ENCODE data around the gene ITSN1. TPM values are rescaled to one million over a fixed set of nuclear protein-coding genes. Genes with fewer than 3 reads are reported as not detected.

The ITSN1 gene
- total RNA-seq, 1 donor from 2014 or later, result 4.8 TPM

DNA sequence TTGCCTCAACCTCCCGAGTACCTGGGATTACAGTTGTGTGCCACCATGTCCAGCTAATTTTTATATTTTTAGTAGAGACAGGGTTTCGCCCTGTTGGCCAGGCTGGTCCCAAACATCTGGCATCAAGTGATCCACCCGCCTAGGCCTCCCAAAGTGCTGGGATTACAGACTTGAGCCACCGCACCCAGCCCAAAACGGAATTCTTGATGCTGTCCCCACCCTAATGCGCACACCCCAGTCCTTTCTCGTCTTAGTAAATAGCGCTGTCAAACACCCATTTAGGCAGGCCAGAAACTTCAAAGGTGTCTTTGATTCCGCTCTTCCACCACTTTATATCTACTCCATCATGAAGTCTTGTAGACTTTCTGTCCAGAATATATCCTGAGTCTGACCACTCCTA, 35.1 kb downstream of the ITSN1 start:
- Mint-ChIP-seq H3K27ac (no peak overlapping the region), H3K4me1 (no peaks in the 10 kb centered on the region), H3K27me3 (peaks cover 5% of the 10 kb centered on the region), H3K36me3 (ENCODE audit: low read depth) (no peaks in the 10 kb centered on the region), H3K4me3 (no peak overlapping the region), H3K9me3 (no peaks in the 10 kb centered on the region)
- no peak for DNase-seq
- intact Hi-C loops (cut with micrococcal nuclease), result no loop called here

DNA sequence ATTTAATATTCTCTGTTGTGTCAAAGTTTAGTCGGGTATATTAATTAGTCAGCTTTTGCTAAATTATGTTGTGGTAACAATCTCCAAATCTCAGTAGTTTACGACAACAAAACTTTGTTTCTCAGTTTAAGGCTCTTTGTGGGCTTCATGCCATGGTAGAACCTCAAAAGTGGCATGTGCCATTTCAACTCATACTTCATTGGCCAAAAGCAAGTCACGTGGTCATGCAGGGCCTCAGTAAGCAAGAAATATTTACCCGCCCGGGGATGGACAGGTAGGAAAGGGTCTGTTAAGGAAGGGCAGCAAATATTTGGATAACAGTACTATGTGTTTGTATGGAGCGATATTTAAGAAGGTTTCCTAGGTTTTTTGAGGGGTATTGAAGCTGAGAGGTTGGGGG, 38.6 kb downstream of the ITSN1 start:
- H3K9me3 Mint-ChIP-seq, result no peaks in the 10 kb centered on the region
- H3K4me3 Mint-ChIP-seq, result no peak overlapping the region
- peaks cover 13% of the 10 kb centered on the region for H3K27me3 Mint-ChIP-seq
- H3K27ac Mint-ChIP-seq, result no peak overlapping the region
- H3K4me1 Mint-ChIP-seq, result no peaks in the 10 kb centered on the region
- intact Hi-C loops (cut with micrococcal nuclease), result no loop called here
- no peaks in the 10 kb centered on the region for H3K36me3 Mint-ChIP-seq (ENCODE audit: low read depth)
- DNase-seq, result no peak

- H3K27ac Mint-ChIP-seq, result no peak overlapping the region
These were observed 40.8 kb downstream of the ITSN1 start for GRCh38 chr21:33682992-33683627.

DNA sequence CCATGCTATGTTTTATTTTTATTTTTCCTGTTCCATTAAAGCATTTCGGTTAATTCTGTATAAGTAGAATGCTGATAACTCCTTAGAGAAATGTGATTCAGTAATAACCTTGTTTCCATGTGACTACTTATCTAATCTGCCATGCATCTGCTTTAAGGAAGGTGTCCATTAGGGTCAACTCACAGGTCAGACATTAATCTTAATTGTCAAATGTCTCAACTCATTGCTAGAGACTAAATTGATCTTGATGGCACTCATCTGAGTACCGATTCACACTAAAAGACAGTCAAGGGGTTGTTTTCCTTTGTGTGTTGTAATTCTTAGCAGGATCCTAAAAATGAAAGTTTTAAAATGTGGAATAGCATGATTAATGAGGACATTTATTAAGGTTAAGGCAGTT, 41.8 kb downstream of the ITSN1 start:
- no peaks in the 10 kb centered on the region for H3K4me1 Mint-ChIP-seq
- DNase-seq, result no peak
- no peak overlapping the region for H3K27ac Mint-ChIP-seq
- H3K27me3 Mint-ChIP-seq, result peaks cover 13% of the 10 kb centered on the region
- intact Hi-C loops (cut with micrococcal nuclease), result no loop called here
- no peaks in the 10 kb centered on the region for H3K36me3 Mint-ChIP-seq (ENCODE audit: low read depth)
- H3K9me3 Mint-ChIP-seq, result no peaks in the 10 kb centered on the region
- no peak overlapping the region for H3K4me3 Mint-ChIP-seq

More at GRCh38 chr21:33682992-33683627, 40.8 kb downstream of the ITSN1 start:
- intact Hi-C loops (cut with micrococcal nuclease), result no loop called here
- no peak overlapping the region for H3K4me3 Mint-ChIP-seq
- DNase-seq, result no peak
- no peaks in the 10 kb centered on the region for H3K36me3 Mint-ChIP-seq (ENCODE audit: low read depth)
- peaks cover 13% of the 10 kb centered on the region for H3K27me3 Mint-ChIP-seq
- H3K9me3 Mint-ChIP-seq, result no peaks in the 10 kb centered on the region
- H3K4me1 Mint-ChIP-seq, result no peaks in the 10 kb centered on the region

GRCh38 chr21:33684923-33685560, 42.7 kb downstream of the ITSN1 start:
- H3K4me1 Mint-ChIP-seq, result no peaks in the 10 kb centered on the region
- no peaks in the 10 kb centered on the region for H3K9me3 Mint-ChIP-seq
- no peak for DNase-seq
- no peaks in the 10 kb centered on the region for H3K36me3 Mint-ChIP-seq (ENCODE audit: low read depth)
- H3K27me3 Mint-ChIP-seq, result peaks cover 13% of the 10 kb centered on the region
- H3K4me3 Mint-ChIP-seq, result no peak overlapping the region
- H3K27ac Mint-ChIP-seq, result no peak overlapping the region
- intact Hi-C loops (cut with micrococcal nuclease), result no loop called here

GRCh38 chr21:33685613-33686197, 43.4 kb downstream of the ITSN1 start:
- no peak overlapping the region for H3K4me3 Mint-ChIP-seq
- H3K4me1 Mint-ChIP-seq, result no peaks in the 10 kb centered on the region
- peaks cover 13% of the 10 kb centered on the region for H3K27me3 Mint-ChIP-seq
- H3K27ac Mint-ChIP-seq, result no peak overlapping the region
- intact Hi-C loops (cut with micrococcal nuclease), result no loop called here
- H3K36me3 Mint-ChIP-seq (ENCODE audit: low read depth), result no peaks in the 10 kb centered on the region
- H3K9me3 Mint-ChIP-seq, result no peaks in the 10 kb centered on the region
- DNase-seq, result no peak

DNA sequence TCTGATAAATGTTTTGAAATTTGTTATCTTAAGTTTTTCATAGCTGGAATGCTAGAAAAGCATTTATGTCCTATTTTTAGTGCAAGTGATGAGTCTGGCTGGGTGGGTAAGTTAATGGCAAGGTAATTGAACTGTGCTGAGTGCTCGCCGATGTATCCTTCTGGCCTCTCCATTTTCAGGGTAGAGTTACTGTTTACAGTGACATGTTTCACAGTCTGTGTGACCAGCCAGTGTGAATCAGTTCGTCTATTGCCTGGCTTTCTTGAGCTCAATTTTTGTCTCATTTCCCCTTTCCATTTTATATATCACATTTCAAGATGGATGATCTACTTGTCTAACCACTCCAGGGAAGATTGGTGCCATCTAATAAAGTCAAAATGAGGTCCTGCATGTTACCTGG, 44.1 kb downstream of the ITSN1 start:
- no peaks in the 10 kb centered on the region for H3K9me3 Mint-ChIP-seq
- no peak for DNase-seq

GRCh38 chr21:33687634-33688033, 45.3 kb downstream of the ITSN1 start:
- H3K4me1 Mint-ChIP-seq, result no peaks in the 10 kb centered on the region
- no peak for DNase-seq
- H3K9me3 Mint-ChIP-seq, result no peaks in the 10 kb centered on the region
- peaks cover 13% of the 10 kb centered on the region for H3K27me3 Mint-ChIP-seq
- intact Hi-C loops (cut with micrococcal nuclease), result no loop called here
- H3K36me3 Mint-ChIP-seq (ENCODE audit: low read depth), result no peaks in the 10 kb centered on the region
- H3K27ac Mint-ChIP-seq, result no peak overlapping the region
- no peak overlapping the region for H3K4me3 Mint-ChIP-seq

More for the DNA sequence above, 44.1 kb downstream of the ITSN1 start:
- no peaks in the 10 kb centered on the region for H3K36me3 Mint-ChIP-seq (ENCODE audit: low read depth)
- H3K27ac Mint-ChIP-seq, result no peak overlapping the region
- H3K4me1 Mint-ChIP-seq, result no peaks in the 10 kb centered on the region
- intact Hi-C loops (cut with micrococcal nuclease), result no loop called here
- H3K27me3 Mint-ChIP-seq, result peaks cover 11% of the 10 kb centered on the region
- H3K4me3 Mint-ChIP-seq, result no peak overlapping the region

GRCh38 chr21:33688353-33688752, 46.1 kb downstream of the ITSN1 start:
- Mint-ChIP-seq H3K27me3 (peaks cover 13% of the 10 kb centered on the region), H3K36me3 (ENCODE audit: low read depth) (no peaks in the 10 kb centered on the region), H3K4me3 (no peak overlapping the region), H3K27ac (no peak overlapping the region), H3K4me1 (no peaks in the 10 kb centered on the region), H3K9me3 (no peaks in the 10 kb centered on the region)
- intact Hi-C loops (cut with micrococcal nuclease), result no loop called here
- no peak for DNase-seq

GRCh38 chr21:33690874-33691273, 48.6 kb downstream of the ITSN1 start:
- Mint-ChIP-seq H3K27me3 (peaks cover 4% of the 10 kb centered on the region), H3K4me3 (no peak overlapping the region), H3K36me3 (ENCODE audit: low read depth) (no peaks in the 10 kb centered on the region), H3K4me1 (no peaks in the 10 kb centered on the region), H3K9me3 (no peaks in the 10 kb centered on the region), H3K27ac (no peak overlapping the region)
- DNase-seq, result peak; percentile 33
- intact Hi-C loops (cut with micrococcal nuclease), result no loop called here

DNA sequence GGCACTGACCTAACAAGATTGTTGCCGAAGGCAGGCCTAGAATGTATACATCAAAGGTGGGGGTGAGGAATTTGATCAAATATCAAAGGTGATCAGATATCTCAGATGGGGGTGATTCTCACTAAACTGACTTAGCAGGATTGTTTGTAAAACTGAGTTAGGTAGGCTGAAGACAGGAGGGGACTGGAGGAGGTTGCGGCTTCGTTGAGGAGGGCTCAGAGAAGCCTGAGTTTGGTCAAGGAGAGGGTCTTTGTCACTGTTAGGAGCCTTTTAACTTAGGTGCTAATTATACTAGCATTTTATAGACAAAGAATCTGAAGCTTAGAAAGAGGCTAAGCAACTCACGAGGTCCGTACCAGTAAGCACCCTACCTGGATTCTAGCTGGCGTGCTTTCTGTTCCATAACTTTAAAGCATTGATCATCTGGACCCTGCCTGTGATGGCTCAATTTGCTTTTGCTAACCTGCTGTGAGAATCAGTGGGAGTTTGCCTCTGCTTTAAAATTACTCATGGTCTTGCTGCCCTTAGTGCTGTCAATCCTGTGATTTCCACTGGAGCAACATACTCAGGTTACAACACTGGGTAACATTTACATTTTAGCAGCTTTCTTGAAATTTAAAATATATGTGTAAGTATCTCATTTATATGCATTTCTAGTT, 49.8 kb downstream of the ITSN1 start:
- no peaks in the 10 kb centered on the region for H3K36me3 Mint-ChIP-seq (ENCODE audit: low read depth)
- no peak overlapping the region for H3K27ac Mint-ChIP-seq
- peak; percentile 44 for DNase-seq
- H3K27me3 Mint-ChIP-seq, result peaks cover 12% of the 10 kb centered on the region
- no peak overlapping the region for H3K4me3 Mint-ChIP-seq
- no peaks in the 10 kb centered on the region for H3K4me1 Mint-ChIP-seq
- no peaks in the 10 kb centered on the region for H3K9me3 Mint-ChIP-seq
- intact Hi-C loops (cut with micrococcal nuclease), result no loop called here

DNA sequence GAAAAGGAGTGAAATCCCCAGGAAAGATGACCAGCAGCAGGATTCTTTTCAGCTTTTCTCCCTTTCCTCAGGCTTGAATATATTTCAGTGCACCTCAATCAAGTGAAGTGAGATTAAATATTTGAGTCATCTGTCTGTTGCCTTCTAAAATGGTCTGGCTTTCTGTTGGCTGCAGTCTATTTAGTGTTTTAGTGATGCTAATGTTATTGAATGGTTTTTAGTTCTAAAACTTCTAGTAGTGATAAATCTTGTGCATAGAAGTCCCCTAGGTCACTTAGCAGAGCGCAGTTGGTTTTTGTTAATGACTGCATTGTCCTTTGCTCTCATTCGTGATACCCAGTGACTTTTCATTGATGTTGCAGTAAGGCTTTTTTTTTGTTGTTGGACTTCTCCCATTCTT, 53.5 kb downstream of the ITSN1 start:
- Mint-ChIP-seq H3K9me3 (no peaks in the 10 kb centered on the region), H3K27me3 (peaks cover 22% of the 10 kb centered on the region), H3K36me3 (ENCODE audit: low read depth) (no peaks in the 10 kb centered on the region), H3K27ac (no peak overlapping the region), H3K4me1 (no peaks in the 10 kb centered on the region), H3K4me3 (no peak overlapping the region)
- intact Hi-C loops (cut with micrococcal nuclease), result no loop called here
- peak; percentile 23 for DNase-seq

GRCh38 chr21:33696465-33696864, 54.2 kb downstream of the ITSN1 start:
- Mint-ChIP-seq H3K27ac (no peak overlapping the region), H3K36me3 (ENCODE audit: low read depth) (no peaks in the 10 kb centered on the region), H3K27me3 (peaks cover 22% of the 10 kb centered on the region), H3K4me3 (no peak overlapping the region), H3K9me3 (no peaks in the 10 kb centered on the region), H3K4me1 (no peaks in the 10 kb centered on the region)
- peak; percentile 21 for DNase-seq
- intact Hi-C loops (cut with micrococcal nuclease), result no loop called here

Data from activated CD4-positive, alpha-beta T cell treated with anti-CD3 and anti-CD28 coated beads, Interleukin-2, amount 10 ng/mL, durations not matched to agents 24 days and 14 days (primary cell).